NCI-H345 treated with DMSO at 0.1 percent for 48 hours (cell line): Measurements from ENCODE around the gene KCNJ1.

Experiments
- DNase-seq: peaks from one replicate; lab custom pipeline; 2025; ENCODE audit not compliant: unreplicated experiment; lab: John Stamatoyannopoulos, UW

The KCNJ1 gene

GRCh38 chr11:128901653-128902514 is 34.8 kb upstream of the KCNJ1 start:
- DNase-seq = no peak

GRCh38 chr11:128900468-128900867 is 33.4 kb upstream of the KCNJ1 start:
- no peak for DNase-seq

- DNase-seq = no peak
Measured at GRCh38 chr11:128898580-128899344, 31.7 kb upstream of the KCNJ1 start.

- DNase-seq = no peak
Measured at GRCh38 chr11:128897826-128898225, 30.7 kb upstream of the KCNJ1 start.

GRCh38 chr11:128896356-128896755 is 29.3 kb upstream of the KCNJ1 start:
- DNase-seq = no peak

GRCh38 chr11:128895526-128895925 is 28.4 kb upstream of the KCNJ1 start:
- no peak for DNase-seq

- DNase-seq = no peak
Measured at GRCh38 chr11:128894685-128895084, 27.6 kb upstream of the KCNJ1 start.

GRCh38 chr11:128894286-128894681 is 27.2 kb upstream of the KCNJ1 start:
- DNase-seq = no peak

GRCh38 chr11:128893578-128894285 is 26.6 kb upstream of the KCNJ1 start:
- DNase-seq = no peak

GRCh38 chr11:128892866-128893565 is 25.9 kb upstream of the KCNJ1 start:
- DNase-seq = no peak

- DNase-seq = no peak
Measured at GRCh38 chr11:128891913-128892398, 24.9 kb upstream of the KCNJ1 start.

GRCh38 chr11:128890543-128891368 is 23.7 kb upstream of the KCNJ1 start, which contains the start of gene KCNJ5:
KCNJ5 (plus strand) TSS chr11:128891356; CDS start chr11:128911274, 19,918 bp downstream.
- peak; percentile 37 for DNase-seq

- DNase-seq = no peak
Measured at GRCh38 chr11:128890216-128890542, 23.1 kb upstream of the KCNJ1 start.

- no peak for DNase-seq
Measured at GRCh38 chr11:128889657-128890213, 22.6 kb upstream of the KCNJ1 start.

GRCh38 chr11:128888034-128888985 is 21.2 kb upstream of the KCNJ1 start:
- no peak for DNase-seq

GRCh38 chr11:128886406-128887124 is 19.5 kb upstream of the KCNJ1 start:
- peak; percentile 4 for DNase-seq

- peak; percentile 62 for DNase-seq
Measured at GRCh38 chr11:128884703-128885338, 17.7 kb upstream of the KCNJ1 start.
